WTC11 (cell line): ENCODE data around the gene CCDC61. TPM values are rescaled to one million over a fixed set of nuclear protein-coding genes. Genes with fewer than 3 reads are reported as not detected.

Experiments used
- AR ChIP-seq: fragments of 250-450 bp; sonication (Bioruptor Pico); IDR thresholded peaks from 2 replicates; pipeline ENCODE4 v1.9.0; 2021; ENCODE audit warnings: mild to moderate bottlenecking
- CBFB ChIP-seq: sonication (generic); formaldehyde crosslinking; IDR thresholded peaks from 2 replicates; pipeline ENCODE4 v1.8.1; 2022; ENCODE audit warnings: mild to moderate bottlenecking, low read depth, missing genetic modification reagents
- CDX4 ChIP-seq: fragments of 250-450 bp; sonication (Bioruptor Pico); IDR thresholded peaks from 2 replicates; pipeline ENCODE4 v1.9.0; 2021; ENCODE audit warnings: moderate library complexity, mild to moderate bottlenecking, inconsistent platforms, borderline replicate concordance
- E2F5 ChIP-seq: sonication (generic); formaldehyde crosslinking; IDR thresholded peaks from 2 replicates; pipeline ENCODE4 v1.8.1; 2022; ENCODE audit warnings: mild to moderate bottlenecking, moderate library complexity, missing genetic modification reagents
- ELF4 ChIP-seq: sonication (generic); formaldehyde crosslinking; IDR thresholded peaks from 2 replicates; pipeline ENCODE4 v1.8.1; 2022; ENCODE audit warnings: low read depth, mild to moderate bottlenecking, moderate library complexity, missing genetic modification reagents
- EMX1 ChIP-seq: fragments of 250-450 bp; sonication (Bioruptor Pico); IDR thresholded peaks from 2 replicates; pipeline ENCODE4 v1.8.0; 2021; ENCODE audit warnings: mild to moderate bottlenecking
- ERG ChIP-seq: fragments of 250-450 bp; sonication (Bioruptor Pico); IDR thresholded peaks from 2 replicates; pipeline ENCODE4 v1.8.0; 2021; ENCODE audit warnings: mild to moderate bottlenecking
- ESRRA ChIP-seq: sonication (generic); formaldehyde crosslinking; IDR thresholded peaks from 2 replicates; pipeline ENCODE4 v1.8.1; 2022; ENCODE audit warnings: mild to moderate bottlenecking, missing genetic modification reagents, borderline replicate concordance
- FOXK1 ChIP-seq: sonication (generic); formaldehyde crosslinking; IDR thresholded peaks from 2 replicates; pipeline ENCODE4 v1.8.0; 2022; ENCODE audit warnings: mild to moderate bottlenecking, moderate library complexity, missing genetic modification reagents
- GRHL2 ChIP-seq: fragments of 250-450 bp; sonication (Bioruptor Pico); IDR thresholded peaks from 2 replicates; pipeline ENCODE4 v1.8.0; 2022; ENCODE audit warnings: mild to moderate bottlenecking, moderate library complexity; ENCODE audit not compliant: insufficient replicate concordance, severe bottlenecking
- GTF2I ChIP-seq: fragments of 250-450 bp; sonication (Bioruptor Pico); conservative IDR thresholded peaks from 2 replicates; pipeline ENCODE4 v1.4.0; 2021; ENCODE audit warnings: mild to moderate bottlenecking
- MYBL2 ChIP-seq: sonication (generic); formaldehyde crosslinking; IDR thresholded peaks from 2 replicates; pipeline ENCODE4 v1.8.1; 2023; ENCODE audit warnings: mild to moderate bottlenecking, moderate library complexity, missing genetic modification reagents
- PRDM15 ChIP-seq: sonication (generic); formaldehyde crosslinking; IDR thresholded peaks from 2 replicates; pipeline ENCODE4 v1.8.0; 2022; ENCODE audit warnings: missing genetic modification reagents
- PREB ChIP-seq: sonication (generic); formaldehyde crosslinking; IDR thresholded peaks from 2 replicates; pipeline ENCODE4 v1.8.1; 2022; ENCODE audit warnings: mild to moderate bottlenecking, missing genetic modification reagents, moderate library complexity, borderline replicate concordance
- RORB ChIP-seq: fragments of 250-450 bp; sonication (Bioruptor Pico); IDR thresholded peaks from 2 replicates; pipeline ENCODE4 v1.9.0; 2021; ENCODE audit warnings: mild to moderate bottlenecking
- SMAD3 ChIP-seq: sonication (generic); formaldehyde crosslinking; IDR thresholded peaks from 2 replicates; pipeline ENCODE4 v1.8.0; 2022; ENCODE audit warnings: missing genetic modification reagents, mild to moderate bottlenecking, borderline replicate concordance
- SP1 ChIP-seq: sonication (generic); formaldehyde crosslinking; conservative IDR thresholded peaks from 2 replicates; pipeline ENCODE4 v1.8.1; 2022; ENCODE audit warnings: missing genetic modification reagents
- STAT6 ChIP-seq: sonication (generic); formaldehyde crosslinking; conservative IDR thresholded peaks from 2 replicates; pipeline ENCODE4 v1.8.1; 2023; ENCODE audit warnings: mild to moderate bottlenecking, low read depth, missing genetic modification reagents, moderate library complexity
- TCF7 ChIP-seq: sonication (generic); formaldehyde crosslinking; IDR thresholded peaks from 2 replicates; pipeline ENCODE4 v1.8.0; 2022; ENCODE audit warnings: mild to moderate bottlenecking, low read depth, missing genetic modification reagents, moderate library complexity
- TEAD4 ChIP-seq: sonication (generic); formaldehyde crosslinking; IDR thresholded peaks from 2 replicates; pipeline ENCODE4 v1.8.0; 2022; ENCODE audit warnings: mild to moderate bottlenecking, missing genetic modification reagents
- ZNF121 ChIP-seq: sonication (generic); formaldehyde crosslinking; IDR thresholded peaks from 2 replicates; pipeline ENCODE4 v1.8.0; 2023; ENCODE audit warnings: missing genetic modification reagents
- ZNF232 ChIP-seq: sonication (generic); formaldehyde crosslinking; IDR thresholded peaks from 2 replicates; pipeline ENCODE4 v1.8.0; 2022; ENCODE audit warnings: mild to moderate bottlenecking, missing genetic modification reagents
- ZNF317 ChIP-seq: sonication (generic); formaldehyde crosslinking; IDR thresholded peaks from 2 replicates; pipeline ENCODE4 v1.8.1; 2023; ENCODE audit warnings: low read depth, mild to moderate bottlenecking, moderate library complexity, missing genetic modification reagents, borderline replicate concordance
- total RNA-seq: library from RNA; stranded (reverse); gene quantifications from 3 replicates; pipeline ENCODE4 v1.2.3, GENCODE V29; 2021

CCDC61 gene
- total RNA-seq, 1 experiment from 2014 or later, result 33.7 TPM

GRCh38 chr19:45952686-45953505 is 42.4 kb upstream of the CCDC61 start (continued):
- TF ChIP-seq PRDM15 (CRISPR knock-in tag) (peak; percentile 62; the same call in 1 of the 2 replicates), EMX1 (CRISPR knock-in tag) (no peak), ERG (CRISPR knock-in tag) (no peak), CDX4 (no peak), TCF7 (CRISPR knock-in tag) (no peak), GTF2I (CRISPR knock-in tag) (no peak), ELF4 (CRISPR knock-in tag) (no peak), TEAD4 (peak; percentile 77; the same call in 1 of the 2 replicates), ESRRA (CRISPR knock-in tag) (peak; percentile 88), ZNF317 (CRISPR knock-in tag) (no peak), FOXK1 (peak; percentile 55; the same call in 1 of the 2 replicates), MYBL2 (CRISPR knock-in tag) (peak; percentile 57; the same call in 1 of the 2 replicates), SP1 (CRISPR knock-in tag) (peak; percentile 56; the same call in 1 of the 2 replicates), E2F5 (CRISPR knock-in tag) (no peak), ZNF232 (CRISPR knock-in tag) (peak; percentile 95), PREB (peak; percentile 72; the same call in 1 of the 2 replicates), ZNF121 (CRISPR knock-in tag) (0 out of 2 replicates have a peak, but pooled peaks have one; percentile 6), GRHL2 (CRISPR knock-in tag) (no peak), STAT6 (CRISPR knock-in tag) (no peak), SMAD3 (peak; percentile 90), AR (CRISPR knock-in tag) (no peak), CBFB (CRISPR knock-in tag) (no peak), RORB (CRISPR knock-in tag) (no peak)
